GM12878 (cell line): ENCODE data around the gene DZIP1L. TPM values are rescaled to one million over a fixed set of nuclear protein-coding genes. Genes with fewer than 3 reads are reported as not detected.

Experiments
- ATAC-seq: fragments of 200-7000 bp; cut with Tn5 transposase; 3 replicates; pipeline ENCODE4 v1.9.1; 2020; ENCODE audit warnings: mild to moderate bottlenecking, moderate library complexity
- BruUV-seq: library from RNA; stranded (reverse); fragments of 400-500 nt; replicated peaks from 2 replicates; lab custom pipeline; 2021; lab: Mats Ljungman, UMichigan
- CTCF ChIA-PET: fragments of 300-600 bp; sonication (Branson Sonifier 250); formaldehyde crosslinking; extraction: SDS; loops from one replicate; lab custom pipeline; 2021; ENCODE audit warnings: inconsistent platforms; lab: Yijun Ruan, JAX
- POLR2A ChIA-PET: fragments of 350-600 bp; formaldehyde crosslinking; extraction: SDS; loops from one replicate; lab custom pipeline; 2021; ENCODE audit warnings: inconsistent platforms; lab: Charles Lee
- RAD21 ChIA-PET: fragments of 300-600 bp; sonication (Branson Sonifier 250); formaldehyde crosslinking; loops from one replicate; lab custom pipeline; 2023; ENCODE audit warnings: antibody characterized with exemption; ENCODE audit not compliant: unreplicated experiment; lab: Charles Lee
- SMC1A ChIA-PET: fragments of 300-600 bp; sonication (Branson Sonifier 250); formaldehyde crosslinking; loops from one replicate; lab custom pipeline; 2023; ENCODE audit not compliant: unreplicated experiment, uncharacterized antibody; lab: Charles Lee
- DNase-seq: peaks from one replicate; pipeline ENCODE4 v3.0.0-alpha.2; 2011; ENCODE audit warnings: low read depth, low spot score
- FAIRE-seq: peaks from 3 replicates; lab custom pipeline; 2011; peaks lifted over from hg19 to GRCh38; lab: Jason Lieb, UNC
- H2AFZ ChIP-seq: 2 replicates; pipeline ENCODE4 v1.6.0; 2011; ENCODE audit warnings: low read depth, low read length, control low read depth; ENCODE audit not compliant: control insufficient read depth
- H3K27ac ChIP-seq: 2 replicates; pipeline ENCODE4 v1.5.1; 2011; ENCODE audit warnings: control low read depth; ENCODE audit not compliant: control insufficient read depth, insufficient read depth
- H3K27me3 ChIP-seq, 2 experiments: replicated peaks in 1 of 2; 2 replicates each; pipeline versions ENCODE4 v1.6.0 to v1.6.1; 2011; ENCODE audit warnings: low read length in 1 of 2; ENCODE audit not compliant: control insufficient read depth in 2 of 2, insufficient read depth in 2 of 2
- H3K36me3 ChIP-seq, 2 experiments: 2 replicates each; pipeline ENCODE4 v1.5.1; 2011; ENCODE audit warnings: low read length in 1 of 2; ENCODE audit not compliant: control insufficient read depth in 2 of 2, insufficient read depth in 2 of 2
- H3K4me1 ChIP-seq: 2 replicates; pipeline ENCODE4 v1.6.1; 2011; ENCODE audit warnings: mild to moderate bottlenecking, low read length, moderate library complexity, mixed read lengths; ENCODE audit not compliant: control insufficient read depth, insufficient read depth
- H3K4me2 ChIP-seq: 2 replicates; pipeline ENCODE4 v1.6.0; 2011; ENCODE audit warnings: control low read depth; ENCODE audit not compliant: control insufficient read depth, insufficient read depth
- H3K4me3 ChIP-seq: fragments of 200-600 bp; sonication (generic); 2 replicates; pipeline ENCODE4 v1.5.1; 2016
- H3K79me2 ChIP-seq: 2 replicates; pipeline ENCODE4 v1.6.0; 2011; ENCODE audit warnings: low read length; ENCODE audit not compliant: control insufficient read depth, insufficient read depth
- H3K9ac ChIP-seq: 2 replicates; pipeline ENCODE4 v1.8.0; 2011; ENCODE audit warnings: low read length, control low read depth, mixed read lengths; ENCODE audit not compliant: control insufficient read depth, insufficient read depth
- H3K9me3 ChIP-seq: replicated peaks from 3 replicates; pipeline ENCODE4 v1.5.1; 2011; ENCODE audit warnings: mild to moderate bottlenecking, low read length; ENCODE audit not compliant: control insufficient read depth, insufficient read depth
- H4K20me1 ChIP-seq: 2 replicates; pipeline ENCODE4 v1.6.0; 2011; ENCODE audit not compliant: control insufficient read depth, insufficient read depth
- BHLHE40 ChIP-seq, 2 experiments: fragments of 450-650 bp in 1 of 2; IDR thresholded peaks; 2 replicates each; pipeline ENCODE4 v1.6.1; 2011 to 2017; ENCODE audit warnings: low read depth in 2 of 2, borderline replicate concordance in 1 of 2, improper control_type of control experiment in 1 of 2, low read length in 1 of 2, mild to moderate bottlenecking in 1 of 2
- CTCF ChIP-seq, 3 experiments: IDR thresholded peaks in 2 of 3; conservative IDR thresholded peaks in 1 of 3; 2 replicates each; pipeline ENCODE4 v1.5.1; 2011; ENCODE audit warnings: low read depth in 3 of 3, low read length in 3 of 3, mild to moderate bottlenecking in 3 of 3, control low read depth in 2 of 3, moderate library complexity in 2 of 3, inconsistent platforms in 1 of 3, mixed read lengths in 1 of 3; ENCODE audit not compliant: control insufficient read depth in 2 of 3, insufficient read depth in 1 of 3; ENCODE audit errors: extremely low read depth in 1 of 3
- EED ChIP-seq: sonication (generic); IDR thresholded peaks from 2 replicates; pipeline ENCODE4 v1.6.1; 2016; ENCODE audit warnings: antibody characterized with exemption, low read depth
- HDAC2 ChIP-seq: fragments of 200-600 bp; sonication (generic); IDR thresholded peaks from 2 replicates; pipeline ENCODE4 v1.6.1; 2017
- HDGF ChIP-seq: fragments of 450-650 bp; IDR thresholded peaks from 2 replicates; pipeline ENCODE4 v1.6.1; 2016; ENCODE audit warnings: antibody characterized with exemption
- IRF4 ChIP-seq: IDR thresholded peaks from 2 replicates; pipeline ENCODE4 v1.6.1; 2011; ENCODE audit warnings: low read depth, low read length
- LARP7 ChIP-seq: fragments of 450-650 bp; IDR thresholded peaks from 2 replicates; pipeline ENCODE4 v1.6.1; 2017; ENCODE audit warnings: mild to moderate bottlenecking
- NBN ChIP-seq: fragments of 450-650 bp; IDR thresholded peaks from 2 replicates; pipeline ENCODE4 v1.6.1; 2016
- NFIC ChIP-seq: IDR thresholded peaks from 2 replicates; pipeline ENCODE4 v1.6.1; 2012; ENCODE audit warnings: low read depth, mild to moderate bottlenecking, inconsistent platforms, low read length, moderate library complexity
- NFYA ChIP-seq: IDR thresholded peaks from 2 replicates; pipeline ENCODE4 v1.6.1; 2011; ENCODE audit warnings: low read depth, mild to moderate bottlenecking, low read length, improper control_type of control experiment, borderline replicate concordance
- PAX5 ChIP-seq: IDR thresholded peaks from 2 replicates; pipeline ENCODE4 v1.6.1; 2011; ENCODE audit warnings: low read depth, low read length, borderline replicate concordance
- RELA ChIP-seq: fragments of 450-650 bp; IDR thresholded peaks from 2 replicates; pipeline ENCODE4 v1.8.0; 2014; ENCODE audit warnings: borderline replicate concordance; ENCODE audit not compliant: partially characterized antibody
- SMARCA5 ChIP-seq: fragments of 450-650 bp; IDR thresholded peaks from 2 replicates; pipeline ENCODE4 v1.6.1; 2017; ENCODE audit warnings: mild to moderate bottlenecking
- SREBF2 ChIP-seq: IDR thresholded peaks from 2 replicates; pipeline ENCODE4 v1.6.1; 2012; ENCODE audit warnings: mild to moderate bottlenecking, low read length
- in situ Hi-C: fragments of 300-500 bp; cut with MboI; formaldehyde crosslinking; loops from 9 replicates; pipeline ENCODE4 v1.14.3; 2018; ENCODE audit warnings: mixed read lengths
- intact Hi-C: fragments of 100-400 bp; cut with micrococcal nuclease; formaldehyde crosslinking; loops from one replicate; pipeline ENCODE4 v1.14.2; 2022; ENCODE audit not compliant: unreplicated experiment
- polyA plus RNA-seq, 11 experiments: library from polyadenylated mRNA; depleted of rRNA in 4 of 11; unstranded in 6 of 11; stranded (reverse) in 5 of 11; fragments of >200 nt; fragmentation: Nextera tagmentation in 4 of 11; fragmentation: Illumina TruSeq in 1 of 11; extraction: Ambion mirVana in 4 of 11; extraction: Trizol in 1 of 11; gene quantifications; 1 replicate in 1 of 11; 2 replicates in 10 of 11; pipeline versions ENCODE4 v1.2.1 to v1.2.3, GENCODE V29; 2011 to 2016; ENCODE audit warnings: inconsistent platforms in 2 of 11, missing spikeins in 2 of 11, low read depth in 1 of 11
- total RNA-seq, 4 experiments: library from RNA; depleted of rRNA in 3 of 4; stranded (reverse); fragments of >200 nt in 3 of 4; fragmentation: Illumina TruSeq in 1 of 4; extraction: Trizol in 1 of 4; gene quantifications; 2 replicates each; pipeline versions ENCODE4 v1.2.1 to v1.2.3, GENCODE V29; 2013 to 2021

DZIP1L gene
- total and polyA plus RNA-seq, 10 of the 15 experiments (the other 5 are each of a cell fraction or from before 2014, with no cell fraction given): not detected

GRCh38 chr3:138154534-138154933, 39.1 kb upstream of the DZIP1L start:
- Histone ChIP-seq H4K20me1 (no peaks in the 10 kb centered on the region), H3K9ac (no peak overlapping the region), H3K9me3 (no peaks in the 10 kb centered on the region), H3K4me2 (no peak overlapping the region), H3K79me2 (no peaks in the 10 kb centered on the region), H3K27me3 (no peaks in the 10 kb centered on the region), H3K27ac (no peak overlapping the region), H2AFZ (no peak overlapping the region), H3K36me3 (no peaks in the 10 kb centered on the region)
- ChIA-PET POLR2A (no interaction called here), SMC1A (no interaction called here), CTCF (no interaction called here), RAD21 (no interaction called here)
- no peak for FAIRE-seq
- no peak for ATAC-seq
- intact Hi-C loops (no loop called here), in situ Hi-C loops (no loop called here)
- no TSS peak for BruUV-seq
- DNase-seq: no peak
- TF ChIP-seq IRF4 (no peak), HDAC2 (no peak), PAX5 (no peak), EED (no peak), RELA (no peak), BHLHE40 (IDR thresholded peaks at IDR 0.05; ENCODE audit: borderline replicate concordance in 1 of 2, low read depth in 2 of 2, low read length in 1 of 2) (no peak), LARP7 (no peak), NBN (no peak), HDGF (no peak), NFYA (no peak), SREBF2 (no peak), NFIC (no peak), CTCF (IDR thresholded peaks at IDR 0.05 in 2 of 3, conservative IDR thresholded peaks at IDR 0.05 in 1 of 3; ENCODE audit: control insufficient read depth in 2 of 3, extremely low read depth in 1 of 3, insufficient read depth in 1 of 3, low read depth in 3 of 3, low read length in 3 of 3) (no peak), SMARCA5 (no peak)
- TF ChIP-seq, all 136 proteins: peak for 0
- no peaks in the 10 kb centered on the region for H3K4me1 ChIP-seq
- no peak overlapping the region for H3K4me3 ChIP-seq
